Measurements from ENCODE around the gene PSTPIP1. TPM values are rescaled to one million over a fixed set of nuclear protein-coding genes. Genes with fewer than 3 reads are reported as not detected.

PSTPIP1 gene
- total and polyA plus RNA-seq, 9 of the 15 experiments (the other 6 are each of a cell fraction or from before 2014, with no cell fraction given), result not detected

- no peak for FAIRE-seq
- in situ Hi-C loops (cut with MboI), result no loop called here
- Histone ChIP-seq H3K36me3 (ENCODE audit: control insufficient read depth, insufficient read depth, low read length) (no peaks in the 10 kb centered on the region), H3K9ac (ENCODE audit: insufficient read depth in 1 of 2, low read depth in 2 of 2, low read length in 2 of 2) (no peak overlapping the region; a peak in 1 of 4 replicates), H3K9me3 (replicated peaks; ENCODE audit: control insufficient read depth, insufficient read depth, low read depth, low read length) (no peaks in the 10 kb centered on the region), H3K4me1 (replicated peaks in 1 of 2; ENCODE audit: control insufficient read depth in 2 of 2, insufficient read depth in 2 of 2, low read length in 2 of 2) (peaks cover 0 to 8% of the 10 kb centered on the region in 2 experiments; a peak in 1 of 5 replicates), H3K9me1 (ENCODE audit: control insufficient read depth, insufficient read depth, low read length) (no peaks in the 10 kb centered on the region), H2AFZ (ENCODE audit: low read depth, low read length) (no peak overlapping the region), H3K79me2 (ENCODE audit: control insufficient read depth, insufficient read depth, low read length) (no peaks in the 10 kb centered on the region), H4K20me1 (replicated peaks; ENCODE audit: control insufficient read depth, insufficient read depth, low read length) (no peaks in the 10 kb centered on the region), H3K4me2 (ENCODE audit: insufficient read depth, low read length) (no peak overlapping the region), H3K27ac (ENCODE audit: extremely low read depth, low read depth, low read length) (no peak overlapping the region), H3K27me3 (ENCODE audit: control insufficient read depth in 2 of 2, insufficient read depth in 2 of 2, low read length in 2 of 2) (peaks cover 18 to 47% of the 10 kb centered on the region in 2 experiments), H3K4me3 (no peak overlapping the region)
- ChIA-PET POLR2A (interaction anchor here (0.6 kb wide), 1 partner anchor 50 kb away, joined by 3 read pairs; no protein-coding TSS in a partner anchor), CTCF (ENCODE audit: low intra/inter-chr PET ratio) (no interaction called here)
- no peak for DNase-seq (ENCODE audit: extremely low read depth in 1 of 4, low spot score in 3 of 4)
- WGBS (ENCODE audit: insufficient coverage, low coverage, missing lambda C conversion rate), result 7% methylated on average over 23 of the region's 23 CpGs
- intact Hi-C loops (cut with micrococcal nuclease), result no loop called here
- no peak for ATAC-seq
- BruUV-seq (replicated peaks), result no TSS peak
- TF ChIP-seq, protein P1, sequence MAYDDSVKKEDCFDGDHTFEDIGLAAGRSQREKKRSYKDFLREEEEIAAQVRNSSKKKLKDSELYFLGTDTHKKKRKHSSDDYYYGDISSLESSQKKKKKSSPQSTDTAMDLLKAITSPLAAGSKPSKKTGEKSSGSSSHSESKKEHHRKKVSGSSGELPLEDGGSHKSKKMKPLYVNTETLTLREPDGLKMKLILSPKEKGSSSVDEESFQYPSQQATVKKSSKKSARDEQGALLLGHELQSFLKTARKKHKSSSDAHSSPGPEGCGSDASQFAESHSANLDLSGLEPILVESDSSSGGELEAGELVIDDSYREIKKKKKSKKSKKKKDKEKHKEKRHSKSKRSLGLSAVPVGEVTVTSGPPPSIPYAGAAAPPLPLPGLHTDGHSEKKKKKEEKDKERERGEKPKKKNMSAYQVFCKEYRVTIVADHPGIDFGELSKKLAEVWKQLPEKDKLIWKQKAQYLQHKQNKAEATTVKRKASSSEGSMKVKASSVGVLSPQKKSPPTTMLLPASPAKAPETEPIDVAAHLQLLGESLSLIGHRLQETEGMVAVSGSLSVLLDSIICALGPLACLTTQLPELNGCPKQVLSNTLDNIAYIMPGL (CRISPR knock-in tag; IDR thresholded peaks at IDR 0.05), result no peak
- TF ChIP-seq L3MBTL2 (IDR thresholded peaks at IDR 0.05) (no peak), ZNF586 (CRISPR knock-in tag; conservative IDR thresholded peaks at IDR 0.05) (no peak), XRCC5 (IDR thresholded peaks at IDR 0.05; ENCODE audit: low read depth, low read length) (no peak), MEF2A (IDR thresholded peaks at IDR 0.05; ENCODE audit: control insufficient read depth, low read depth, low read length) (no peak), GABPB2 (CRISPR knock-in tag; conservative IDR thresholded peaks at IDR 0.05) (no peak), RAD21 (CRISPR knock-in tag; conservative IDR thresholded peaks at IDR 0.05 in 1 of 2, IDR thresholded peaks at IDR 0.05 in 1 of 2) (no peak), ZNF384 (IDR thresholded peaks at IDR 0.05; ENCODE audit: low read depth, low read length) (no peak), ZBTB1 (CRISPR knock-in tag; IDR thresholded peaks at IDR 0.05; ENCODE audit: borderline replicate concordance, low read depth) (no peak)
- TF ChIP-seq, protein P2, sequence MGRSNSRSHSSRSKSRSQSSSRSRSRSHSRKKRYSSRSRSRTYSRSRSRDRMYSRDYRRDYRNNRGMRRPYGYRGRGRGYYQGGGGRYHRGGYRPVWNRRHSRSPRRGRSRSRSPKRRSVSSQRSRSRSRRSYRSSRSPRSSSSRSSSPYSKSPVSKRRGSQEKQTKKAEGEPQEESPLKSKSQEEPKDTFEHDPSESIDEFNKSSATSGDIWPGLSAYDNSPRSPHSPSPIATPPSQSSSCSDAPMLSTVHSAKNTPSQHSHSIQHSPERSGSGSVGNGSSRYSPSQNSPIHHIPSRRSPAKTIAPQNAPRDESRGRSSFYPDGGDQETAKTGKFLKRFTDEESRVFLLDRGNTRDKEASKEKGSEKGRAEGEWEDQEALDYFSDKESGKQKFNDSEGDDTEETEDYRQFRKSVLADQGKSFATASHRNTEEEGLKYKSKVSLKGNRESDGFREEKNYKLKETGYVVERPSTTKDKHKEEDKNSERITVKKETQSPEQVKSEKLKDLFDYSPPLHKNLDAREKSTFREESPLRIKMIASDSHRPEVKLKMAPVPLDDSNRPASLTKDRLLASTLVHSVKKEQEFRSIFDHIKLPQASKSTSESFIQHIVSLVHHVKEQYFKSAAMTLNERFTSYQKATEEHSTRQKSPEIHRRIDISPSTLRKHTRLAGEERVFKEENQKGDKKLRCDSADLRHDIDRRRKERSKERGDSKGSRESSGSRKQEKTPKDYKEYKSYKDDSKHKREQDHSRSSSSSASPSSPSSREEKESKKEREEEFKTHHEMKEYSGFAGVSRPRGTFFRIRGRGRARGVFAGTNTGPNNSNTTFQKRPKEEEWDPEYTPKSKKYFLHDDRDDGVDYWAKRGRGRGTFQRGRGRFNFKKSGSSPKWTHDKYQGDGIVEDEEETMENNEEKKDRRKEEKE (IDR thresholded peaks at IDR 0.05; ENCODE audit: borderline replicate concordance in 1 of 2, control insufficient read depth in 1 of 2, low read depth in 2 of 2, low read length in 1 of 2), result no peak
Measured at GRCh38 chr15:76979331-76979925, 15.5 kb upstream of the PSTPIP1 start.

Data from K562 (cell line).